B cell (primary cell): ENCODE measurements around the gene NVL. TPM values are rescaled to one million over a fixed set of nuclear protein-coding genes. Genes with fewer than 3 reads are reported as not detected.

Source experiments
- ATAC-seq: fragments of 200-7000 bp; cut with Tn5 transposase; one replicate; pipeline ENCODE4 v1.10.0; 2021; ENCODE audit warnings: low read depth, mild to moderate bottlenecking, moderate number of reproducible peaks, moderate library complexity
- CTCF ChIA-PET: fragments of 350-600 bp; sonication (Branson Sonifier 250); formaldehyde crosslinking; loops from one replicate; lab custom pipeline; 2021; ENCODE audit warnings: antibody characterized with exemption, inconsistent platforms; lab: Charles Lee
- POLR2A ChIA-PET: fragments of 350-600 bp; sonication (Branson Sonifier 250); formaldehyde crosslinking; loops from one replicate; lab custom pipeline; 2021; ENCODE audit warnings: antibody characterized with exemption; lab: Charles Lee
- DNase-seq: peaks from one replicate; pipeline ENCODE4 v3.0.0; 2013
- H2AFZ ChIP-seq: 2 replicates; pipeline ENCODE4 v1.6.1; 2012; ENCODE audit warnings: mild to moderate bottlenecking, low read depth, low read length; ENCODE audit not compliant: insufficient read depth, poor library complexity, severe bottlenecking
- H3K27ac ChIP-seq, 2 donors: 1 replicate in 1 of 2; 2 replicates in 1 of 2; pipeline ENCODE4 v1.5.1; 2012 to 2013; ENCODE audit warnings: low read length in 2 of 2, mild to moderate bottlenecking in 2 of 2, moderate library complexity in 1 of 2
- H3K27me3 ChIP-seq, 4 experiments: fragments of 200-600 bp in 1 of 4; sonication (generic) in 1 of 4; replicated peaks in 1 of 4; 1 replicate in 2 of 4; 2 replicates in 2 of 4; pipeline versions ENCODE4 v1.6.1 to v1.7.0; 2013 to 2016; ENCODE audit warnings: low read length in 3 of 4, mild to moderate bottlenecking in 2 of 4, mixed read lengths in 1 of 4, moderate library complexity in 1 of 4; ENCODE audit not compliant: insufficient read depth in 4 of 4, control insufficient read depth in 3 of 4; ENCODE audit errors: control extremely low read depth in 1 of 4
- H3K36me3 ChIP-seq, 2 experiments: replicated peaks in 1 of 2; 1 replicate in 1 of 2; 2 replicates in 1 of 2; pipeline versions ENCODE4 v1.6.1 to v1.7.1; 2013; ENCODE audit warnings: low read length in 1 of 2; ENCODE audit not compliant: insufficient read depth in 2 of 2, control insufficient read depth in 1 of 2; ENCODE audit errors: control extremely low read depth in 1 of 2, extremely low read depth in 1 of 2
- H3K4me1 ChIP-seq, 2 donors: fragments of 200-600 bp in 1 of 2; sonication (generic) in 1 of 2; 1 replicate in 1 of 2; 2 replicates in 1 of 2; pipeline versions ENCODE4 v1.5.1 to v1.6.1; 2013 to 2017; ENCODE audit warnings: low read length in 2 of 2; ENCODE audit not compliant: control insufficient read depth in 2 of 2, insufficient read depth in 2 of 2
- H3K4me2 ChIP-seq: replicated peaks from 2 replicates; pipeline ENCODE3; 2012; ENCODE audit warnings: mild to moderate bottlenecking, low read depth, low read length; ENCODE audit not compliant: poor library complexity, severe bottlenecking
- H3K4me3 ChIP-seq, 5 experiments: fragments of 200-600 bp in 1 of 5; sonication (generic) in 1 of 5; 1 replicate in 3 of 5; 2 replicates in 2 of 5; pipeline versions ENCODE4 v1.5.1 to v1.7.0; 2011 to 2016; ENCODE audit warnings: low read length in 4 of 5, mild to moderate bottlenecking in 4 of 5, low read depth in 2 of 5, control low read depth in 1 of 5, moderate library complexity in 1 of 5; ENCODE audit not compliant: insufficient read depth in 1 of 5; ENCODE audit errors: control extremely low read depth in 1 of 5, extremely low read depth in 1 of 5
- H3K79me2 ChIP-seq: fragments of 200-600 bp; sonication (generic); one replicate; pipeline ENCODE4 v1.6.0; 2016; ENCODE audit warnings: low read length; ENCODE audit not compliant: control insufficient read depth, insufficient read depth
- H3K9ac ChIP-seq: fragments of 200-600 bp; sonication (generic); 2 replicates; pipeline ENCODE4 v1.6.1; 2017; ENCODE audit warnings: mild to moderate bottlenecking, low read length, moderate library complexity
- H3K9me3 ChIP-seq, 3 donors: one replicate each; pipeline versions ENCODE4 v1.6.1 to v1.7.1; 2013; ENCODE audit warnings: low read length in 2 of 3; ENCODE audit not compliant: control insufficient read depth in 2 of 3, insufficient read depth in 1 of 3; ENCODE audit errors: control extremely low read depth in 1 of 3
- H4K20me1 ChIP-seq: 2 replicates; pipeline ENCODE4 v1.6.0; 2012; ENCODE audit warnings: mild to moderate bottlenecking, low read length; ENCODE audit not compliant: insufficient read depth, control insufficient read depth, poor library complexity, severe bottlenecking
- H3K27ac Mint-ChIP-seq: one replicate; pipeline ENCODE4 v1.8.0; 2021; ENCODE audit warnings: mixed read lengths
- H3K27me3 Mint-ChIP-seq: one replicate; pipeline ENCODE4 v1.8.0; 2021; ENCODE audit warnings: mixed read lengths
- H3K4me1 Mint-ChIP-seq: one replicate; pipeline ENCODE4 v1.8.0; 2021; ENCODE audit warnings: mixed read lengths
- H3K4me3 Mint-ChIP-seq: one replicate; pipeline ENCODE4 v1.8.0; 2021; ENCODE audit warnings: mixed read lengths
- H3K9me3 Mint-ChIP-seq: one replicate; pipeline ENCODE4 v1.8.0; 2022; ENCODE audit warnings: mixed read lengths; ENCODE audit not compliant: insufficient read depth
- CTCF ChIP-seq: fragments of 200-600 bp; IDR thresholded peaks from one replicate; pipeline ENCODE4 v1.8.0; 2022; ENCODE audit warnings: antibody characterized with exemption, mild to moderate bottlenecking
- EZH2 ChIP-seq: IDR thresholded peaks from 2 replicates; pipeline ENCODE4 v1.6.1; 2012; ENCODE audit warnings: borderline replicate concordance, low read depth, mild to moderate bottlenecking, moderate library complexity, low read length; ENCODE audit not compliant: insufficient read depth, poor library complexity, severe bottlenecking
- WGBS: methylation state at CpG from one replicate; pipeline ENCODE4 v1.1.5; 2013; ENCODE audit warnings: missing lambda C conversion rate; ENCODE audit not compliant: insufficient coverage; 5-methylcytosine and 5-hydroxymethylcytosine counted together
- intact Hi-C: fragments of 100-400 bp; cut with micrococcal nuclease; formaldehyde crosslinking; loops from one replicate; pipeline ENCODE4 v1.10.0; 2022
- polyA plus RNA-seq: library from polyadenylated mRNA; depleted of rRNA; stranded (reverse); fragments of >200 nt; gene quantifications from 2 replicates; pipeline ENCODE4 v1.2.3, GENCODE V29; 2012
- total RNA-seq, 2 donors: library from RNA; stranded (reverse); fragments of 120-200 nt in 1 of 2; gene quantifications; 1 replicate in 1 of 2; 2 replicates in 1 of 2; pipeline versions ENCODE4 v1.2.3 to v1.2.4, GENCODE V29; 2013 to 2022

Gene NVL
- total and polyA plus RNA-seq, 2 donors (not counting 1 experiment from before 2014, with no cell fraction given), result 28.1 to 45.5 TPM

GRCh38 chr1:224300346-224300745 lies 29.6 kb downstream of the NVL start:
- POLR2A ChIA-PET, result no interaction called here
- CTCF ChIA-PET, result no interaction called here
- WGBS, result 90% methylated on average over 2 of the region's 2 CpGs
- Histone ChIP-seq H3K9ac (no peak overlapping the region), H3K79me2 (no peaks in the 10 kb centered on the region), H3K27ac (no peak overlapping the region), H3K4me3 (no peak overlapping the region), H3K9me3 (no peaks in the 10 kb centered on the region), H3K4me2 (no peak overlapping the region), H3K36me3 (peaks cover 0 to 73% of the 10 kb centered on the region in 2 experiments), H3K27me3 (no peaks in the 10 kb centered on the region), H2AFZ (no peak overlapping the region), H4K20me1 (no peaks in the 10 kb centered on the region), H3K4me1 (no peaks in the 10 kb centered on the region)
- no peak overlapping the region for H3K4me3 Mint-ChIP-seq
- H3K27me3 Mint-ChIP-seq, result no peaks in the 10 kb centered on the region
- H3K9me3 Mint-ChIP-seq, result no peaks in the 10 kb centered on the region
- TF ChIP-seq CTCF, result no peak
- no peak for TF ChIP-seq EZH2
- intact Hi-C loops, result no loop called here
- no peak for DNase-seq
- no peak overlapping the region for H3K27ac Mint-ChIP-seq
- no peak for ATAC-seq
- no peaks in the 10 kb centered on the region for H3K4me1 Mint-ChIP-seq

- no peak overlapping the region for H3K4me2 ChIP-seq
- peaks cover 0 to 77% of the 10 kb centered on the region in 2 experiments for H3K36me3 ChIP-seq
- Mint-ChIP-seq H3K9me3 (no peaks in the 10 kb centered on the region), H3K4me1 (no peaks in the 10 kb centered on the region), H3K4me3 (no peak overlapping the region), H3K27ac (no peak overlapping the region), H3K27me3 (no peaks in the 10 kb centered on the region)
- no peaks in the 10 kb centered on the region for H3K4me1 ChIP-seq
- H3K79me2 ChIP-seq, result no peaks in the 10 kb centered on the region
- 97% methylated on average over 6 of the region's 8 CpGs for WGBS
- CTCF ChIA-PET, result interaction anchor here (0.6 to 1.0 kb wide), 2 partner anchors 11 to 487 kb away, joined by 3 read pairs; no protein-coding TSS in a partner anchor
- no peak overlapping the region for H3K9ac ChIP-seq
- H4K20me1 ChIP-seq, result no peaks in the 10 kb centered on the region
- no peaks in the 10 kb centered on the region for H3K9me3 ChIP-seq
- H3K27me3 ChIP-seq, result no peaks in the 10 kb centered on the region
- POLR2A ChIA-PET, result no interaction called here
- ATAC-seq (no peak), DNase-seq (no peak)
- H2AFZ ChIP-seq, result no peak overlapping the region
- H3K27ac ChIP-seq, result no peak overlapping the region
- intact Hi-C loops, result no loop called here
- H3K4me3 ChIP-seq, result no peak overlapping the region
- no peak for TF ChIP-seq EZH2
- TF ChIP-seq CTCF, result no peak
Measured at GRCh38 chr1:224298346-224299330, 31.3 kb downstream of the NVL start.
